Mammary epithelial cell (primary cell): Measurements from ENCODE around the gene COL12A1.

Source experiments
- EZH2 ChIP-seq: IDR thresholded peaks from 2 replicates; pipeline ENCODE4 v1.6.1; 2012; ENCODE audit warnings: low read length, inconsistent platforms, borderline replicate concordance
- TF ChIP-seq, protein P1 (sequence below), 2 donors: IDR thresholded peaks in 1 of 2; conservative IDR thresholded peaks in 1 of 2; 2 replicates each; pipeline ENCODE4 v1.5.1; 2011 to 2012; ENCODE audit warnings: inconsistent platforms in 2 of 2, low read length in 2 of 2, mild to moderate bottlenecking in 2 of 2, control low read depth in 1 of 2, low read depth in 1 of 2; ENCODE audit not compliant: insufficient read depth in 1 of 2; ENCODE audit errors: extremely low read depth in 1 of 2

DNA sequence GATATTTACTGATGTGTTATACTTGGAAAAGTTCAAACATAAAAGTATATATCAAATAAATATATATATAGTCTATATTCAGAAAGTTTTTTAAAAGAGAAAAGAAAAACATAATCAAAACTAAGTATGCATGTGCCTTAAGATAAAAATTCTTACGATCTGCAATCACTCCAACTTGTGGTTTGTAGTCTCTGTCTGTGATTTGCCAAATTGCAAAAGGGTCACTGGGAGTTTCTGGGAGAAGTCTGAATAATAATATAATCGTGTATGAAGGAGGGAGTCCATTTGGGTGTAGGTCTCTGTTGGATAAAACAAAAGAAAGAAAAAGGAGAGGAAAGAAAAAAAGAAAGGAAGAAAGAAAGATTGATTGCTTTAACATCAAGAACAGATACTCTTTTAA, 92.4 kb downstream of the COL12A1 start:
- TF ChIP-seq, protein P1, sequence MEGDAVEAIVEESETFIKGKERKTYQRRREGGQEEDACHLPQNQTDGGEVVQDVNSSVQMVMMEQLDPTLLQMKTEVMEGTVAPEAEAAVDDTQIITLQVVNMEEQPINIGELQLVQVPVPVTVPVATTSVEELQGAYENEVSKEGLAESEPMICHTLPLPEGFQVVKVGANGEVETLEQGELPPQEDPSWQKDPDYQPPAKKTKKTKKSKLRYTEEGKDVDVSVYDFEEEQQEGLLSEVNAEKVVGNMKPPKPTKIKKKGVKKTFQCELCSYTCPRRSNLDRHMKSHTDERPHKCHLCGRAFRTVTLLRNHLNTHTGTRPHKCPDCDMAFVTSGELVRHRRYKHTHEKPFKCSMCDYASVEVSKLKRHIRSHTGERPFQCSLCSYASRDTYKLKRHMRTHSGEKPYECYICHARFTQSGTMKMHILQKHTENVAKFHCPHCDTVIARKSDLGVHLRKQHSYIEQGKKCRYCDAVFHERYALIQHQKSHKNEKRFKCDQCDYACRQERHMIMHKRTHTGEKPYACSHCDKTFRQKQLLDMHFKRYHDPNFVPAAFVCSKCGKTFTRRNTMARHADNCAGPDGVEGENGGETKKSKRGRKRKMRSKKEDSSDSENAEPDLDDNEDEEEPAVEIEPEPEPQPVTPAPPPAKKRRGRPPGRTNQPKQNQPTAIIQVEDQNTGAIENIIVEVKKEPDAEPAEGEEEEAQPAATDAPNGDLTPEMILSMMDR (conservative IDR thresholded peaks at IDR 0.05 in 1 of 2, IDR thresholded peaks at IDR 0.05 in 1 of 2; ENCODE audit: extremely low read depth in 1 of 2, insufficient read depth in 1 of 2, low read depth in 1 of 2, low read length in 2 of 2) = no peak
- no peak for TF ChIP-seq EZH2
